Tibial artery (tissue), 4 donors: Measurements from ENCODE around the gene CRACR2A.

ENCODE experiments used
- DNase-seq, 2 donors: peaks; one replicate each; pipeline ENCODE4 v3.0.0-alpha.2; 2019
- H3K27ac ChIP-seq, 2 donors: fragments of 200-600 bp; sonication (generic) in 1 of 2; 1 replicate in 1 of 2; 2 replicates in 1 of 2; pipeline ENCODE4 v1.5.1; 2018 to 2019; ENCODE audit warnings: mild to moderate bottlenecking in 1 of 2
- H3K27me3 ChIP-seq, 2 donors: fragments of 200-600 bp; sonication (generic) in 1 of 2; one replicate each; pipeline versions ENCODE4 v1.5.1 to v1.6.0; 2016 to 2019
- H3K36me3 ChIP-seq, 3 donors: fragments of 200-600 bp; sonication (generic) in 2 of 3; one replicate each; pipeline ENCODE4 v1.5.1; 2016 to 2019; ENCODE audit warnings: mild to moderate bottlenecking in 2 of 3
- H3K4me1 ChIP-seq, 4 donors: fragments of 200-600 bp; sonication (generic) in 2 of 4; 1 replicate in 3 of 4; 2 replicates in 1 of 4; pipeline ENCODE4 v1.5.1; 2016 to 2019
- H3K4me3 ChIP-seq, 2 donors: fragments of 200-600 bp; sonication (generic) in 1 of 2; 1 replicate in 1 of 2; 2 replicates in 1 of 2; pipeline ENCODE4 v1.5.1; 2018 to 2019; ENCODE audit warnings: mild to moderate bottlenecking in 2 of 2
- H3K9me3 ChIP-seq, 3 donors: fragments of 200-600 bp; sonication (generic) in 1 of 3; one replicate each; pipeline ENCODE4 v1.5.1; 2016 to 2019
- intact Hi-C: fragments of 100-400 bp; cut with DNase I; formaldehyde crosslinking; loops from one replicate; pipeline ENCODE4 v1.15.0; 2023; ENCODE audit warnings: low total_unique reads
- TF ChIP-seq, protein P1 (sequence below), 2 experiments: fragments of 200-600 bp in 1 of 2; fragments of 450-650 bp in 1 of 2; IDR thresholded peaks; one replicate each; pipeline ENCODE4 v1.5.1; 2017 to 2019; ENCODE audit warnings: antibody characterized with exemption in 2 of 2, mild to moderate bottlenecking in 1 of 2, moderate library complexity in 1 of 2

CRACR2A gene

DNA sequence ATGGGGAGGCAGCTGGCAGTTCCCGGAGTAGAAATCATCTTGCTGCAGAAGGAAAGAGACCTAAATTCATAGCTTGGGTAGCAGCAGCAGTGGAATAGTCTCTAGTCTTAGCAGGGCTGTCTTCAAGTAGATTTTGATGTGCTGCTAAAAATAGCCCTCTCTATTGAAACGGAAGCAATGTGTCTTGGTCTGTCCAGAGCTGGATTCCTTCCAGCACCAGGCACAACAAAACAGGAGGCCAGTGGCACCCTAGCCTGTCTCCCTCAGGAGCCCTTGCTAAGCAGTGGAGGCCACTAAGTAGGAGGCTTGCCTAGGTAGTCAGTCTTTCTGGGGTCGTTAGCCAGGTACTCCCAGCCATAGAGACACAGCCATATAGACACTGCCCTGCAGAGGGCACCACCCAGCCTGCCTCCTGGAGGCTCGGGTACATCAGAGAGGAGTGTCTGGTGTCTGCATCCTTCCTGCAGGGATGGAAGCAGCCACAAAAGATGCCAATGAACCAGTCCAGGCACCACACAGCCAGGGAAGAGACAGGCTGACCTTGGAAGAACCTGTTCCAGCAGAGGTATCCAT is 97.5 kb downstream of the CRACR2A start:
- TF ChIP-seq, protein P1, sequence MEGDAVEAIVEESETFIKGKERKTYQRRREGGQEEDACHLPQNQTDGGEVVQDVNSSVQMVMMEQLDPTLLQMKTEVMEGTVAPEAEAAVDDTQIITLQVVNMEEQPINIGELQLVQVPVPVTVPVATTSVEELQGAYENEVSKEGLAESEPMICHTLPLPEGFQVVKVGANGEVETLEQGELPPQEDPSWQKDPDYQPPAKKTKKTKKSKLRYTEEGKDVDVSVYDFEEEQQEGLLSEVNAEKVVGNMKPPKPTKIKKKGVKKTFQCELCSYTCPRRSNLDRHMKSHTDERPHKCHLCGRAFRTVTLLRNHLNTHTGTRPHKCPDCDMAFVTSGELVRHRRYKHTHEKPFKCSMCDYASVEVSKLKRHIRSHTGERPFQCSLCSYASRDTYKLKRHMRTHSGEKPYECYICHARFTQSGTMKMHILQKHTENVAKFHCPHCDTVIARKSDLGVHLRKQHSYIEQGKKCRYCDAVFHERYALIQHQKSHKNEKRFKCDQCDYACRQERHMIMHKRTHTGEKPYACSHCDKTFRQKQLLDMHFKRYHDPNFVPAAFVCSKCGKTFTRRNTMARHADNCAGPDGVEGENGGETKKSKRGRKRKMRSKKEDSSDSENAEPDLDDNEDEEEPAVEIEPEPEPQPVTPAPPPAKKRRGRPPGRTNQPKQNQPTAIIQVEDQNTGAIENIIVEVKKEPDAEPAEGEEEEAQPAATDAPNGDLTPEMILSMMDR (IDR thresholded peaks at IDR 0.05) = no peak
- H3K36me3 ChIP-seq = peaks cover 0 to 8% (median 0%) of the 10 kb centered on the region in 3 donors
- intact Hi-C loops = no loop called here

DNA sequence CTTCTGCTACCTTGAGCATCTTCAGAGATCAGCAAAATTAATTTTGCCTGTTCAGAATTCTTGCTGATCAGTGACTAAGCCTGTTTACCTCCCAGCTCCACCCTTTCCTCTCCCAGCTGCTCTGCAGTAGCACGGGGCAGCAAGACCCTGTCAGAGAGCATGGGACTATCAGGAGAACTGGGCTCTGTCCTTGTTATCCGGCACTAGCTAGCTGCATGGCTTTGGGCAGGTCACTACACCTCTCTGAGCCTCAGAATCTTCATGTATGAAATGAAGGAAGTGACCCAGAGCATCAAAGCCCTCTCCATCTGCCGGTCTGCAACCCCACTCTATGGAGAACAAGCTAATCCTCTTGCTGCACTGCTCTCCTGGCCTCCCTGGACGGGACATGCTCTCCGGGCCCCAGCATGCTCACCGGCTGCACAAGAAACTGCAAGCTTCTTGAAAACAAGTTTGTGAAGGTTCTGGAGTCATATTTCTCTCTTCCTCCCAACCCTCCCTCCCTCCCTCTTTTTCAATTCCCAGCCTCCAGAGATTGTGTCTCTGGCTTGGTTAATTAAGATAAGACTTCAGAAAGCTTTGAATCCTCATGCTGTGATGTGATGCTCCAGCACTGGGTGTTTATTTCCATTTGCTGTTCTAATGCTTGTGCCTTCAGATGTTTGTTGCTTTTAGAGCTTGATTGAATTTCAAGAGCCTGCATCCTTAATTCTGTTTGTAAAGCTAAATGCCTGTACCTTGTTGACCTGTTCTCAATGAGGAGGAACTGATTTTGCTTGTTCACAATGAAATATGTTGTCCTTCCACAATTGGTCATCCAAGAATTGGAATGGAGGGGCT is 101.1 kb downstream of the CRACR2A start:
- no peak for DNase-seq
- Histone ChIP-seq H3K27ac (no peak overlapping the region), H3K27me3 (no peaks in the 10 kb centered on the region), H3K4me1 (peaks cover 0 to 6% (median 0%) of the 10 kb centered on the region in 4 donors), H3K4me3 (no peak overlapping the region), H3K9me3 (no peaks in the 10 kb centered on the region), H3K36me3 (no peaks in the 10 kb centered on the region)
- TF ChIP-seq, protein P1 (IDR thresholded peaks at IDR 0.05) = no peak
- intact Hi-C loops = no loop called here

More for the DNA sequence above, 97.5 kb downstream of the CRACR2A start:
- Histone ChIP-seq H3K4me3 (no peak overlapping the region), H3K27me3 (no peaks in the 10 kb centered on the region), H3K27ac (no peak overlapping the region), H3K4me1 (peaks cover 0 to 6% (median 0%) of the 10 kb centered on the region in 4 donors), H3K9me3 (no peaks in the 10 kb centered on the region)
- DNase-seq = no peak

DNA sequence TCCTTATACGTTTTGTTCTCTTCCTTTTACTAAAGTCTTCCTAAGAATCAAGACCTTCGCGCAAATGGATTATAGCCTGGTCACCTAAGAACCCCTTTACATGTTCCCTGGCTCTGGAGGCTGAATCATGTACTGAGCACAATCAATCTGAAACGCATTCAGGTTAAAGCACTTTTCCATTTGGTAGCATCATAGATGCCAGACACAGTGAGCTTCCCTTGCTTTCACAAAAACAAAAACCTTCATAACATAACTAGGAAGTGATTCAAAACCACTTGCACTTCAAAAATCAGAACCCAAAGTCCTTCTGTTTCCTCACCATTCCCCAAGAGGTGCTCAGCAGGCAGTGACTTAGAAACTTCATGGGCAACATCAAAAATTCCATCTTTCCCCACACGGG is 105.4 kb downstream of the CRACR2A start:
- TF ChIP-seq, protein P1 (IDR thresholded peaks at IDR 0.05) = no peak
- H3K36me3 ChIP-seq = no peaks in the 10 kb centered on the region
- intact Hi-C loops = no loop called here
- H3K27ac ChIP-seq = no peak overlapping the region
- DNase-seq = no peak
- no peaks in the 10 kb centered on the region for H3K4me1 ChIP-seq
- H3K4me3 ChIP-seq = no peak overlapping the region
- H3K9me3 ChIP-seq = no peaks in the 10 kb centered on the region
- no peaks in the 10 kb centered on the region for H3K27me3 ChIP-seq

DNA sequence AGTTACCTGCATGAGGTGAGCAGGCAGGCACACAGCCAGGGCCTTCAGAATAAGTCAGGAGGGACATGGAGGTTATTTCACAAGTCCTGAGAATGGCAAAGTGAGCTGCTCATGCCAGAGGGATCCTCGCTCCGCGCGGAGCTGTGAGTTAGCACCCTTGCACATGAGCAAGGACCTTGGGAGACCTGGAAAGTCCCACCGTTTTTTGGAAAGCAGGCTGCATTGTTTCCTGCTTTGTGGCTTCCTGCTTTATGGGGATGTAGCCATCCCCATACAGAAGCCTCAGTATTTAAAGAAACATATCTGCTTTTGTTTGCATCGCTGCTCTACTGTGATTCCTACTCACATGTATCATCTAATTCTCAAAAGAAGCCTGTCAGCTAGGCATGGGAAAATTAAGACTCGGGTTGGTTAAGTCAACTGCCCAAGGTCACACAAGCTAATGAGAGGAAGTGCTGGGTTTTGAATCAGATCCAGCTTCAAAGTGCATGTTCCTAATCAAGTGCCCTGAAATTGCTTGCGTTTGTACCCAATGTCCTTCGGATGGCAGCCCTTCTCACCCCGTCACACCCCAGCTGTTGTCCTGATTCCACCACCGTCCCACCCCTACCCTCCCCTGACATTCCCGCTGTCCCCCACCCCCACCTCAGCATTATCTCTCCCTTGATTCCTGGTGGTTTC is 106.2 kb downstream of the CRACR2A start:
- Histone ChIP-seq H3K9me3 (no peaks in the 10 kb centered on the region), H3K4me3 (no peak overlapping the region), H3K36me3 (no peaks in the 10 kb centered on the region), H3K4me1 (no peaks in the 10 kb centered on the region), H3K27me3 (no peaks in the 10 kb centered on the region), H3K27ac (no peak overlapping the region)
- intact Hi-C loops = no loop called here
- no peak for DNase-seq
- TF ChIP-seq, protein P1 (IDR thresholded peaks at IDR 0.05) = no peak

DNA sequence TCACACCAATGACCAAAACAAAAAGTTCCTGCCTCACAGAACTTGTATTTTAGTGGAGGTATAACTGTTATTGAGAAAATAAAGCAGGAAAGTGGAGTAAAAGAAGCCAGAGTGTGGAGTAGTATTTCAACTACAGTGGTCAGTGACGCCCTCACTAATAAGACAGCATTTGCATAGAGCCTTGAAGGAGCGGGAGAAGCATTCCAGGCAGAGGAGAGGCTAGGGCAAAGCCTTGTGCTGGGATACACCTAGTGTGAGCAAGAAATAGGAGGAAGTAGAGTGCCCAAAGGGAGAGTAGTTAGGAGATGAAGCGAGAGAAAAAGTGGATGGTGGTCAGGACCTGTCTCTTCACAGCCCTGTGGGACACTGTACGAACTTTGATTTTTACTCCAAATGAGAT is 107.8 kb downstream of the CRACR2A start:
- intact Hi-C loops = no loop called here
- H3K4me1 ChIP-seq = no peaks in the 10 kb centered on the region
- H3K4me3 ChIP-seq = no peak overlapping the region
- H3K9me3 ChIP-seq = no peaks in the 10 kb centered on the region
- no peaks in the 10 kb centered on the region for H3K27me3 ChIP-seq
- TF ChIP-seq, protein P1 (IDR thresholded peaks at IDR 0.05) = no peak
- no peak overlapping the region for H3K27ac ChIP-seq
- DNase-seq = no peak
- H3K36me3 ChIP-seq = no peaks in the 10 kb centered on the region
